Gastrocnemius medialis (tissue), 4 donors: ENCODE results near the gene CCDC91.

ENCODE experiments used
- CTCF ChIP-seq, 5 experiments: fragments of 450-650 bp in 3 of 5; fragments of 200-600 bp in 2 of 5; sonication (generic) in 2 of 5; IDR thresholded peaks in 4 of 5; conservative IDR thresholded peaks in 1 of 5; 1 replicate in 4 of 5; 2 replicates in 1 of 5; pipeline ENCODE4 v1.5.1; 2016 to 2019; ENCODE audit warnings: antibody characterized with exemption in 5 of 5, mild to moderate bottlenecking in 3 of 5, moderate library complexity in 3 of 5
- POLR2A ChIP-seq, 2 donors: fragments of 450-650 bp; IDR thresholded peaks; one replicate each; pipeline ENCODE4 v1.6.1; 2017; ENCODE audit warnings: antibody characterized with exemption in 2 of 2, mild to moderate bottlenecking in 2 of 2, moderate library complexity in 2 of 2

GRCh38 chr12:28378736-28379135, 188.5 kb downstream of the CCDC91 start:
- TF ChIP-seq POLR2A (IDR thresholded peaks at IDR 0.05) (no peak), CTCF (IDR thresholded peaks at IDR 0.05 in 4 of 5, conservative IDR thresholded peaks at IDR 0.05 in 1 of 5) (no peak)
